IPS-20b (cell line): ENCODE results near the gene CHTF8.

ENCODE experiments used
- H3K27ac ChIP-seq: one replicate; pipeline ENCODE4 v1.5.1; 2013; ENCODE audit warnings: low read length
- H3K27me3 ChIP-seq: 2 replicates; pipeline ENCODE4 v1.6.1; 2013; ENCODE audit warnings: mild to moderate bottlenecking, low read length, inconsistent platforms; ENCODE audit not compliant: insufficient read depth
- H3K36me3 ChIP-seq: 2 replicates; pipeline ENCODE4 v1.6.1; 2013; ENCODE audit warnings: low read depth, mild to moderate bottlenecking, inconsistent platforms, low read length, moderate library complexity; ENCODE audit not compliant: insufficient read depth
- H3K4me1 ChIP-seq: 2 replicates; pipeline ENCODE4 v1.6.1; 2013; ENCODE audit warnings: mild to moderate bottlenecking, control low read depth, inconsistent platforms, low read length, moderate library complexity; ENCODE audit not compliant: insufficient read depth
- H3K4me3 ChIP-seq: 2 replicates; pipeline ENCODE4 v1.5.1; 2013; ENCODE audit warnings: mild to moderate bottlenecking, low read length, inconsistent platforms
- H3K9ac ChIP-seq: 2 replicates; pipeline ENCODE4 v1.6.1; 2013; ENCODE audit warnings: low read depth, mild to moderate bottlenecking, inconsistent platforms, low read length, moderate library complexity
- H3K9me3 ChIP-seq: 2 replicates; pipeline ENCODE4 v1.6.1; 2013; ENCODE audit warnings: mild to moderate bottlenecking, low read depth, low read length, inconsistent platforms; ENCODE audit not compliant: insufficient read depth

Gene CHTF8

GRCh38 chr16:69132424-69133252, at the start of gene CHTF8, which contains the start of gene UTP4:
TSS of gene CHTF8 (minus strand) at chr16:69132588. CDS start at chr16:69121458, 11,130 bp downstream.
TSS of gene UTP4 (plus strand) at chr16:69132649. CDS start at chr16:69133460, 811 bp downstream.
- H3K9me3 ChIP-seq: no peaks in the 10 kb centered on the region
- H3K4me3 ChIP-seq: peak within 1 kb of the TSS; percentile 99
- H3K9ac ChIP-seq: peak within 1 kb of the TSS; percentile 100
- H3K27ac ChIP-seq: peak within 1 kb of the TSS; percentile 100
- no peaks in the 10 kb centered on the region for H3K27me3 ChIP-seq
- peaks cover 52% of the 10 kb centered on the region for H3K36me3 ChIP-seq
- peaks cover 14% of the 10 kb centered on the region for H3K4me1 ChIP-seq

GRCh38 chr16:69180011-69180338, 47.6 kb upstream of the CHTF8 start:
- H3K36me3 ChIP-seq: no peaks in the 10 kb centered on the region
- no peak overlapping the region for H3K9ac ChIP-seq
- no peaks in the 10 kb centered on the region for H3K27me3 ChIP-seq
- H3K4me3 ChIP-seq: no peak overlapping the region
- no peak overlapping the region for H3K27ac ChIP-seq
- no peaks in the 10 kb centered on the region for H3K9me3 ChIP-seq
- H3K4me1 ChIP-seq: no peaks in the 10 kb centered on the region

GRCh38 chr16:69179328-69180010, 47.1 kb upstream of the CHTF8 start:
- H3K36me3 ChIP-seq: no peaks in the 10 kb centered on the region
- no peak overlapping the region for H3K27ac ChIP-seq
- H3K4me3 ChIP-seq: no peak overlapping the region
- no peaks in the 10 kb centered on the region for H3K4me1 ChIP-seq
- H3K9me3 ChIP-seq: no peaks in the 10 kb centered on the region
- no peak overlapping the region for H3K9ac ChIP-seq
- H3K27me3 ChIP-seq: no peaks in the 10 kb centered on the region

GRCh38 chr16:69176033-69176800, 43.8 kb upstream of the CHTF8 start:
- Histone ChIP-seq H3K36me3 (peaks cover 5% of the 10 kb centered on the region; the same call in 1 of the 2 replicates), H3K4me1 (peaks cover 4% of the 10 kb centered on the region; the same call in 1 of the 2 replicates), H3K27me3 (no peaks in the 10 kb centered on the region), H3K4me3 (no peak overlapping the region), H3K9ac (no peak overlapping the region), H3K27ac (no peak overlapping the region), H3K9me3 (no peaks in the 10 kb centered on the region)

- H3K4me3 ChIP-seq: no peak overlapping the region
- H3K36me3 ChIP-seq: peaks cover 47% of the 10 kb centered on the region
- peak overlapping the region; percentile 71 for H3K27ac ChIP-seq
- H3K27me3 ChIP-seq: no peaks in the 10 kb centered on the region
- H3K9ac ChIP-seq: peak overlapping the region; percentile 41; the same call in 1 of the 2 replicates
- peaks cover 4% of the 10 kb centered on the region; the same call in 1 of the 2 replicates for H3K4me1 ChIP-seq
- no peaks in the 10 kb centered on the region for H3K9me3 ChIP-seq
Measured at GRCh38 chr16:69171325-69172084, 39.1 kb upstream of the CHTF8 start.

GRCh38 chr16:69169607-69170352, 37.4 kb upstream of the CHTF8 start:
- no peaks in the 10 kb centered on the region for H3K9me3 ChIP-seq
- no peak overlapping the region for H3K9ac ChIP-seq
- peaks cover 65% of the 10 kb centered on the region for H3K36me3 ChIP-seq
- no peak overlapping the region for H3K4me3 ChIP-seq
- H3K27me3 ChIP-seq: no peaks in the 10 kb centered on the region
- H3K27ac ChIP-seq: no peak overlapping the region
- H3K4me1 ChIP-seq: peaks cover 4% of the 10 kb centered on the region; the same call in 1 of the 2 replicates

GRCh38 chr16:69169051-69169450, 36.7 kb upstream of the CHTF8 start:
- Histone ChIP-seq H3K9me3 (no peaks in the 10 kb centered on the region), H3K27me3 (no peaks in the 10 kb centered on the region), H3K36me3 (peaks cover 71% of the 10 kb centered on the region), H3K4me3 (no peak overlapping the region), H3K27ac (no peak overlapping the region), H3K4me1 (peaks cover 4% of the 10 kb centered on the region; the same call in 1 of the 2 replicates), H3K9ac (no peak overlapping the region)

- Histone ChIP-seq H3K36me3 (peaks cover 89% of the 10 kb centered on the region), H3K4me3 (no peak overlapping the region), H3K27me3 (no peaks in the 10 kb centered on the region), H3K4me1 (peaks cover 4% of the 10 kb centered on the region; the same call in 1 of the 2 replicates), H3K27ac (no peak overlapping the region), H3K9me3 (no peaks in the 10 kb centered on the region), H3K9ac (no peak overlapping the region)
Measured at GRCh38 chr16:69166946-69167930, 34.9 kb upstream of the CHTF8 start.

- Histone ChIP-seq H3K4me1 (no peaks in the 10 kb centered on the region), H3K27me3 (no peaks in the 10 kb centered on the region), H3K9ac (no peak overlapping the region), H3K27ac (no peak overlapping the region), H3K9me3 (no peaks in the 10 kb centered on the region), H3K36me3 (peaks cover 93% of the 10 kb centered on the region), H3K4me3 (no peak overlapping the region)
Measured at GRCh38 chr16:69166221-69166833, 33.9 kb upstream of the CHTF8 start.
